Astrocyte (in vitro differentiated cells and primary cell): ENCODE data around the gene VIM. TPM values are rescaled to one million over a fixed set of nuclear protein-coding genes. Genes with fewer than 3 reads are reported as not detected.
A peak's percentile ranks its signal among the peaks of the same experiment; 100 is the strongest.

Experiments
- DNase-seq: peaks from one replicate; pipeline ENCODE4 v3.0.0-alpha.2; 2010; ENCODE audit warnings: low read depth
- FAIRE-seq: peaks from 2 replicates; lab custom pipeline; 2011; peaks lifted over from hg19 to GRCh38; lab: Jason Lieb, UNC
- H2AFZ ChIP-seq: 2 replicates; pipeline ENCODE4 v1.6.0; 2012; ENCODE audit warnings: low read depth, low read length, inconsistent platforms
- H3K27ac ChIP-seq: 2 replicates; pipeline ENCODE4 v1.5.1; 2011; ENCODE audit warnings: low read depth, low read length, inconsistent platforms
- H3K27me3 ChIP-seq: 2 replicates; pipeline ENCODE4 v1.6.0; 2011; ENCODE audit warnings: low read length, inconsistent platforms; ENCODE audit not compliant: insufficient read depth
- H3K36me3 ChIP-seq: 2 replicates; pipeline ENCODE4 v1.5.1; 2011; ENCODE audit warnings: low read length, inconsistent platforms; ENCODE audit not compliant: insufficient read depth
- H3K4me1 ChIP-seq: 2 replicates; pipeline ENCODE4 v1.5.1; 2011; ENCODE audit warnings: low read length, inconsistent platforms; ENCODE audit not compliant: insufficient read depth
- H3K4me2 ChIP-seq: 2 replicates; pipeline ENCODE4 v1.6.0; 2012; ENCODE audit warnings: low read length, inconsistent platforms
- H3K4me3 ChIP-seq: 2 replicates; pipeline ENCODE4 v1.5.1; 2011; ENCODE audit warnings: low read depth, mild to moderate bottlenecking, low read length, inconsistent platforms; ENCODE audit not compliant: insufficient read depth
- H3K79me2 ChIP-seq: 2 replicates; pipeline ENCODE4 v1.6.0; 2012; ENCODE audit warnings: mild to moderate bottlenecking, low read length, inconsistent platforms; ENCODE audit not compliant: insufficient read depth
- H3K9ac ChIP-seq: 2 replicates; pipeline ENCODE4 v1.6.0; 2012; ENCODE audit warnings: mild to moderate bottlenecking, low read length, inconsistent platforms
- H3K9me3 ChIP-seq: 2 replicates; pipeline ENCODE4 v1.5.1; 2012; ENCODE audit warnings: low read depth, mild to moderate bottlenecking, low read length, inconsistent platforms; ENCODE audit not compliant: insufficient read depth
- H4K20me1 ChIP-seq: 2 replicates; pipeline ENCODE4 v1.6.0; 2012; ENCODE audit warnings: low read length, inconsistent platforms; ENCODE audit not compliant: insufficient read depth
- H3K27ac Mint-ChIP-seq: one replicate; pipeline ENCODE4 v1.8.0; 2021; ENCODE audit warnings: mild to moderate bottlenecking, mixed read lengths; ENCODE audit not compliant: unreplicated experiment
- H3K27me3 Mint-ChIP-seq: one replicate; pipeline ENCODE4 v1.8.0; 2021; ENCODE audit warnings: low read depth, mixed read lengths; ENCODE audit not compliant: unreplicated experiment
- H3K36me3 Mint-ChIP-seq: one replicate; pipeline ENCODE4 v1.8.0; 2021; ENCODE audit warnings: low read depth, mixed read lengths; ENCODE audit not compliant: unreplicated experiment
- H3K4me1 Mint-ChIP-seq: one replicate; pipeline ENCODE4 v1.8.0; 2021; ENCODE audit warnings: low read depth, mixed read lengths; ENCODE audit not compliant: unreplicated experiment
- H3K4me3 Mint-ChIP-seq: one replicate; pipeline ENCODE4 v1.8.0; 2021; ENCODE audit warnings: mild to moderate bottlenecking, moderate library complexity, mixed read lengths; ENCODE audit not compliant: unreplicated experiment
- H3K9me3 Mint-ChIP-seq: one replicate; pipeline ENCODE4 v1.8.0; 2021; ENCODE audit warnings: mild to moderate bottlenecking, mixed read lengths; ENCODE audit not compliant: unreplicated experiment
- CTCF ChIP-seq: IDR thresholded peaks from 2 replicates; pipeline ENCODE4 v1.5.1; 2011; ENCODE audit warnings: low read depth, mild to moderate bottlenecking, inconsistent platforms, low read length, moderate library complexity; ENCODE audit not compliant: insufficient read depth
- EZH2 ChIP-seq: IDR thresholded peaks from 2 replicates; pipeline ENCODE4 v1.6.1; 2012; ENCODE audit warnings: mild to moderate bottlenecking, low read length, inconsistent platforms; ENCODE audit not compliant: insufficient read depth
- total RNA-seq: library from RNA; stranded (reverse); gene quantifications from 2 replicates; pipeline ENCODE4 v1.2.1, GENCODE V29; 2021

Gene VIM
- total RNA-seq, 1 donor from 2014 or later, result 5,400 TPM

GRCh38 chr10:17185873-17186272 is 42.2 kb upstream of the VIM start:
- Histone ChIP-seq H3K4me3 (no peak overlapping the region), H3K27ac (no peak overlapping the region), H3K27me3 (no peaks in the 10 kb centered on the region), H4K20me1 (no peaks in the 10 kb centered on the region), H3K36me3 (no peaks in the 10 kb centered on the region), H3K79me2 (no peaks in the 10 kb centered on the region), H3K4me1 (no peaks in the 10 kb centered on the region), H3K9me3 (no peaks in the 10 kb centered on the region), H3K9ac (no peak overlapping the region), H2AFZ (no peak overlapping the region), H3K4me2 (no peak overlapping the region)
- Mint-ChIP-seq H3K4me1 (peaks cover 4% of the 10 kb centered on the region), H3K9me3 (no peaks in the 10 kb centered on the region), H3K36me3 (no peaks in the 10 kb centered on the region), H3K27ac (no peak overlapping the region), H3K27me3 (no peaks in the 10 kb centered on the region), H3K4me3 (no peak overlapping the region)
- FAIRE-seq (no peak), DNase-seq (no peak)
- TF ChIP-seq CTCF (no peak), EZH2 (no peak)

DNA sequence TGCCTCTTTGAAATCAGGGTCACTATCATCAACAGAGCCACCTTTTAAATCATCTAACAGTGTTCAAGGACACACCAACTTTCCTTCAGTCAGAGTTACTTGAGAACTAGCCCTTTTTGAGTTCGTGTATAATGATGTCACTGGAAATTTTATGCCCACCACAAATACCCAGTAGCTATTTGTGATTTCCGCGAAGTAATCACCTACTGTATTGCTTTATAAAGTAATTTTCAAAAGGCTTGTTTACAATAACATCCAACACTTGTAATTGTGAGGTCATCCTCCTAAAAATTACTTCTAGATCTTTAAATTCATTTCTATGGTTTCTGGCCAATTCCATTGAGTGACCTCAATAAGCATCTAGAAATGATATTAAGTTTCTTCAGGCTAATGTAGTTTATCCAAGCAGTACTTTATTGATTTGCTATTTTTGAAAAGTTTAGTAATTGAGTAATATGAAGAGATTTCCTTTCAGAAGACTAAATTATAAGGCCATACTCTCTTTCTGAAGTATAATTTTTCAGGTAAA is 39.3 kb upstream of the VIM start:
- no peak overlapping the region for H3K4me3 ChIP-seq
- H3K79me2 ChIP-seq, result peaks cover 4% of the 10 kb centered on the region
- no peak overlapping the region for H3K27ac ChIP-seq
- Mint-ChIP-seq H3K4me3 (no peak overlapping the region), H3K27ac (no peak overlapping the region), H3K4me1 (peaks cover 2% of the 10 kb centered on the region), H3K36me3 (peaks cover 2% of the 10 kb centered on the region), H3K9me3 (peaks cover 4% of the 10 kb centered on the region), H3K27me3 (no peaks in the 10 kb centered on the region)
- H3K36me3 ChIP-seq, result no peaks in the 10 kb centered on the region
- DNase-seq (no peak), FAIRE-seq (no peak)
- H3K27me3 ChIP-seq, result no peaks in the 10 kb centered on the region
- no peak overlapping the region for H2AFZ ChIP-seq
- H4K20me1 ChIP-seq, result no peaks in the 10 kb centered on the region
- no peaks in the 10 kb centered on the region for H3K4me1 ChIP-seq
- no peak overlapping the region for H3K9ac ChIP-seq
- no peak overlapping the region for H3K4me2 ChIP-seq
- H3K9me3 ChIP-seq, result no peaks in the 10 kb centered on the region
- TF ChIP-seq CTCF, result no peak
- no peak for TF ChIP-seq EZH2

DNA sequence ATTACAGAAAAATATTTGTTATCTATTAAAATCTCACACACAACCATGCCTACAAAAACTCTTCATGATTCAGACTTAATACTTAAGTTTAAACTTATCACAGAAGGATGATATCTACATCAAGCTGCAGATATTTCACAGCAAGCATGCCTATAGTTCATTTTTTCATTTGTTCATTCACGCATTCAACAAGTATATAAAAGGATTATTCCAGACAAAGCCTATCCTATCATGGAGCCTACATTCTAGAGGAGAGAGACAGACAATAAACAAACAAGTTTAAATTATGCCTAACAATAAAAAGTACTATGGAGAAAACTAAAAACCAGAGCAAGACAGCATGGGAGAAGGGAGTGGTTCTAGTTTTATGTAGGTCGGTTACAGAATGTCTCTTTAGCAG is 37.4 kb upstream of the VIM start:
- no peak for TF ChIP-seq CTCF
- no peak for TF ChIP-seq EZH2
- no peak overlapping the region for H3K27ac ChIP-seq
- H3K27me3 Mint-ChIP-seq, result no peaks in the 10 kb centered on the region

More for the DNA sequence above, 37.4 kb upstream of the VIM start:
- no peaks in the 10 kb centered on the region for H4K20me1 ChIP-seq
- H2AFZ ChIP-seq, result no peak overlapping the region
- H3K36me3 Mint-ChIP-seq, result peaks cover 4% of the 10 kb centered on the region
- H3K79me2 ChIP-seq, result peaks cover 4% of the 10 kb centered on the region
- peak overlapping the region; percentile 3 for H3K4me3 Mint-ChIP-seq
- H3K4me1 ChIP-seq, result no peaks in the 10 kb centered on the region
- H3K4me3 ChIP-seq, result no peak overlapping the region
- H3K9me3 ChIP-seq, result no peaks in the 10 kb centered on the region
- no peaks in the 10 kb centered on the region for H3K27me3 ChIP-seq
- no peak overlapping the region for H3K9ac ChIP-seq
- FAIRE-seq (no peak), DNase-seq (no peak)
- H3K4me2 ChIP-seq, result no peak overlapping the region
- no peak overlapping the region for H3K27ac Mint-ChIP-seq
- H3K4me1 Mint-ChIP-seq, result peaks cover 2% of the 10 kb centered on the region
- H3K9me3 Mint-ChIP-seq, result peaks cover 5% of the 10 kb centered on the region
- H3K36me3 ChIP-seq, result no peaks in the 10 kb centered on the region
